ENCODE measurements around the gene RAD51AP2. TPM values are rescaled to one million over a fixed set of nuclear protein-coding genes. Genes with fewer than 3 reads are reported as not detected.

The RAD51AP2 gene
- polyA plus RNA-seq, 1 of the 3 experiments (the other 2 are of a cell fraction), result not detected

- H2AFZ ChIP-seq (ENCODE audit: low read depth), result peak overlapping the region; percentile 89
- peaks cover 7% of the 10 kb centered on the region for H3F3A ChIP-seq (replicated peaks; ENCODE audit: insufficient read depth)
- no peaks in the 10 kb centered on the region for H4K20me1 ChIP-seq (ENCODE audit: insufficient read depth)
- no peak for TF ChIP-seq CHD2 (IDR thresholded peaks at IDR 0.05; ENCODE audit: low read length, partially characterized antibody)
- TF ChIP-seq MXI1 (IDR thresholded peaks at IDR 0.05; ENCODE audit: low read depth, low read length), result peak; percentile 82
- no peaks in the 10 kb centered on the region for H3K79me2 ChIP-seq (ENCODE audit: insufficient read depth)
- CTCF ChIA-PET, result interaction anchor here (0.8 to 3.1 kb wide), 7 partner anchors 9 to 767 kb away, joined by 3 to 16 read pairs (median 4); no protein-coding TSS in a partner anchor
- H3K4me1 ChIP-seq (ENCODE audit: control insufficient read depth in 1 of 2, insufficient read depth in 2 of 2, low read depth in 1 of 2, low read length in 1 of 2), result peaks cover 0 to 25% of the 10 kb centered on the region in 2 experiments; a peak in 2 of 4 replicates
- peak overlapping the region in 1 of 2 experiments; percentile 55; a peak in 1 of 4 replicates for H3K27ac ChIP-seq (ENCODE audit: low read depth in 2 of 2, low read length in 1 of 2)
- no peaks in the 10 kb centered on the region for H3K9me3 ChIP-seq
- 4% methylated on average over 21 of the region's 21 CpGs for WGBS (ENCODE audit: low lambda C conversion rate)
- H3K9me2 ChIP-seq, result no peaks in the 10 kb centered on the region
- no peak overlapping the region for H3K9ac ChIP-seq
- peak overlapping the region; percentile 92 for H3K4me2 ChIP-seq
- POLR2A ChIA-PET, result interaction anchor here (0.5 to 1.1 kb wide), 3 partner anchors 19 to 293 kb away, joined by 3 to 4 read pairs (median 3); no protein-coding TSS in a partner anchor
- peak overlapping the region; percentile 62 to 74 for H3K4me3 ChIP-seq (ENCODE audit: low read depth in 2 of 2, low read length in 1 of 2)
- H3K36me3 ChIP-seq (replicated peaks in 1 of 2; ENCODE audit: control insufficient read depth in 1 of 2, insufficient read depth in 2 of 2, low read length in 1 of 2), result no peaks in the 10 kb centered on the region
- peak; percentile 11 for DNase-seq
- H3K27me3 ChIP-seq (ENCODE audit: insufficient read depth), result peaks cover 19% of the 10 kb centered on the region; the same call in 1 of the 2 replicates
These were observed 22.7 kb upstream of the RAD51AP2 start for GRCh38 chr2:17540813-17541530.

DNA sequence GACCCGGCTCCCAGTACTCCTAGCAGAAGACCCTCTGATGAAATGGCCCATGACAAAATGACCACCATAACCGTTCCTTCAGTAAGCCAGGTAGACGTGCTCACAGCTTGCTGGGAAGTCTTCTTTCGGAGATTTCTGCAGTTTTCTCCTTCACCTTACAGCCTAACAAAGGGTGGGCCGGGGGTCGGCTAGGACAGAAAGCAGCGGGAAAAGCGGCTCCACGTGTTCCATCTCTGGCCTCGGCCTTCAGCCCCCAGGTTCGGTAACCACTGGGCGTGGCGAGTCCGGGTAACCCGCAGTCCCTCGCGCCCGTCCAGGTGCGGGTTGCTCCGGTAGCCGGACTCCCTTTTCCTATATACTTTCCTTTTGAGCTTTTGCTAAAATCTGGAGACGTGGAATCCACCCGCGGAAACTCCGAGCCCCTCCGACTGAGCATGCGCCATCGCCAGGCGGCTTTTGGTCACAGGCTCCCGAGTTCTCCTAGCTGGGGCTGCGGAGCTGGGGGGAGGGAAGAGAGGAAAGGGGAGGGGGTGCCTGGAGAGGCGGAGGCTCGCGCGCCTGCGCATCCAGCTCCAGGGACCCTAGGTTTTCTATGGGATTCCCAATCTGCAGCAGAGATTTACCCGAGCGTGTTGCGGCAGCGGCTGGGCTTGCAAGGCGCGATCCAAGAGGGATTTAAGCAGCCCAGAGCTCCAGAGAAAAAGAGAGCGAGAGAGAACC is 22.0 kb upstream of the RAD51AP2 start, which contains the start of gene VSNL1:
Gene VSNL1, plus strand, starts transcription at position 604 of the 720 bp plus-strand sequence. CDS start 51,379 bp downstream, outside the sequence.
- H2AFZ ChIP-seq (ENCODE audit: low read depth), result peak within 1 kb of the TSS; percentile 89
- peaks cover 19% of the 10 kb centered on the region; the same call in 1 of the 2 replicates for H3K27me3 ChIP-seq (ENCODE audit: insufficient read depth)
- WGBS (ENCODE audit: low lambda C conversion rate), result 1% methylated on average over 43 of the region's 43 CpGs
- H3K4me2 ChIP-seq, result peak within 1 kb of the TSS; percentile 92
- H3K9me2 ChIP-seq, result no peaks in the 10 kb centered on the region
- H3K27ac ChIP-seq (ENCODE audit: low read depth in 2 of 2, low read length in 1 of 2), result peak within 1 kb of the TSS; percentile 11 to 68; a peak in 3 of 4 replicates
- peak; percentile 96 for DNase-seq
- H3K9ac ChIP-seq, result no peak within 1 kb of the TSS
- peak within 1 kb of the TSS; percentile 62 to 74 for H3K4me3 ChIP-seq (ENCODE audit: low read depth in 2 of 2, low read length in 1 of 2)
- CTCF ChIA-PET, result interaction anchor here (0.8 to 3.1 kb wide), 8 partner anchors 9 to 766 kb away, joined by 3 to 16 read pairs (median 4); no protein-coding TSS in a partner anchor
- peaks cover 0 to 25% of the 10 kb centered on the region in 2 experiments; a peak in 2 of 4 replicates for H3K4me1 ChIP-seq (ENCODE audit: control insufficient read depth in 1 of 2, insufficient read depth in 2 of 2, low read depth in 1 of 2, low read length in 1 of 2)
- no peaks in the 10 kb centered on the region for H3K36me3 ChIP-seq (replicated peaks in 1 of 2; ENCODE audit: control insufficient read depth in 1 of 2, insufficient read depth in 2 of 2, low read length in 1 of 2)
- no peaks in the 10 kb centered on the region for H3K9me3 ChIP-seq
- peaks cover 7% of the 10 kb centered on the region for H3F3A ChIP-seq (replicated peaks; ENCODE audit: insufficient read depth)
- H4K20me1 ChIP-seq (ENCODE audit: insufficient read depth), result no peaks in the 10 kb centered on the region
- no peaks in the 10 kb centered on the region for H3K79me2 ChIP-seq (ENCODE audit: insufficient read depth)
- POLR2A ChIA-PET, result interaction anchor here (0.5 to 1.1 kb wide), 4 partner anchors 19 to 765 kb away, joined by 3 to 4 read pairs (median 4); no protein-coding TSS in a partner anchor
- no peak for TF ChIP-seq TCF12 (IDR thresholded peaks at IDR 0.05)
- TF ChIP-seq EP300 (IDR thresholded peaks at IDR 0.05; ENCODE audit: borderline replicate concordance in 1 of 2, low read depth in 1 of 2, low read length in 1 of 2), result 0 out of 4 replicates have a peak, but pooled peaks of 1 of the 2 experiments have one; percentile 22
- no peak for TF ChIP-seq RXRA (IDR thresholded peaks at IDR 0.05; ENCODE audit: borderline replicate concordance, low read depth)
- TF ChIP-seq ELF1 (IDR thresholded peaks at IDR 0.05), result no peak; the same call in 1 of the 2 replicates
- TF ChIP-seq JUND (IDR thresholded peaks at IDR 0.05), result no peak; the same call in 1 of the 2 replicates
- TF ChIP-seq USF1 (IDR thresholded peaks at IDR 0.05; ENCODE audit: borderline replicate concordance, low read depth), result no peak
- TF ChIP-seq MAX (IDR thresholded peaks at IDR 0.05; ENCODE audit: low read depth), result peak; percentile 57
- TF ChIP-seq CHD2 (IDR thresholded peaks at IDR 0.05; ENCODE audit: low read length, partially characterized antibody), result peak; percentile 84
- no peak for TF ChIP-seq MXI1 (IDR thresholded peaks at IDR 0.05; ENCODE audit: low read depth, low read length)
- TF ChIP-seq GATA2 (CRISPR knock-in tag; IDR thresholded peaks at IDR 0.05), result no peak
- TF ChIP-seq MEF2A (IDR thresholded peaks at IDR 0.05; ENCODE audit: borderline replicate concordance, low read depth), result no peak
- TF ChIP-seq FOSL2 (IDR thresholded peaks at IDR 0.05; ENCODE audit: borderline replicate concordance, low read depth), result no peak
- TF ChIP-seq SMC3 (IDR thresholded peaks at IDR 0.05; ENCODE audit: low read depth, low read length), result no peak
- no peak for TF ChIP-seq GABPA (IDR thresholded peaks at IDR 0.05; ENCODE audit: low read depth)
- TF ChIP-seq POLR2AphosphoS5 (IDR thresholded peaks at IDR 0.05; ENCODE audit: low read depth, low read length), result no peak
- no peak for TF ChIP-seq NFIC (IDR thresholded peaks at IDR 0.05; ENCODE audit: borderline replicate concordance)
- no peak for TF ChIP-seq RAD21 (IDR thresholded peaks at IDR 0.05; ENCODE audit: low read length)
- TF ChIP-seq TEAD4 (IDR thresholded peaks at IDR 0.05; ENCODE audit: borderline replicate concordance, insufficient read depth), result no peak
- TF ChIP-seq CTCF (IDR thresholded peaks at IDR 0.05), result no peak
- TF ChIP-seq RFX5 (IDR thresholded peaks at IDR 0.05; ENCODE audit: low read length), result no peak; the same call in 1 of the 2 replicates
- TF ChIP-seq SIN3A (IDR thresholded peaks at IDR 0.05; ENCODE audit: borderline replicate concordance, low read depth, low read length), result peak; percentile 20; the same call in 1 of the 2 replicates
- no peak for TF ChIP-seq FOXJ3 (CRISPR knock-in tag; IDR thresholded peaks at IDR 0.05)
- TF ChIP-seq NRF1 (IDR thresholded peaks at IDR 0.05; ENCODE audit: low read depth, low read length), result peak; percentile 88
